GM12878 (cell line): ENCODE data around the gene TARBP1. TPM values are rescaled to one million over a fixed set of nuclear protein-coding genes. Genes with fewer than 3 reads are reported as not detected.
A peak's percentile ranks its signal among the peaks of the same experiment; 100 is the strongest.

ENCODE experiments used
- BCL3 ChIP-seq: IDR thresholded peaks from 2 replicates; pipeline ENCODE4 v1.6.1; 2011; ENCODE audit warnings: borderline replicate concordance, low read depth, mild to moderate bottlenecking, moderate library complexity, low read length; ENCODE audit not compliant: insufficient read depth, poor library complexity, severe bottlenecking
- KAT2A ChIP-seq: conservative IDR thresholded peaks from 2 replicates; pipeline ENCODE4 v1.6.1; 2011; ENCODE audit warnings: low read depth, low read length; ENCODE audit not compliant: control insufficient read depth
- MTA2 ChIP-seq: fragments of 450-650 bp; IDR thresholded peaks from 2 replicates; pipeline ENCODE4 v1.6.1; 2016; ENCODE audit warnings: low read depth, mild to moderate bottlenecking, moderate library complexity
- NR2C1 ChIP-seq: fragments of 450-650 bp; IDR thresholded peaks from 2 replicates; pipeline ENCODE4 v1.6.1; 2017; ENCODE audit warnings: antibody characterized with exemption, mild to moderate bottlenecking, moderate library complexity
- NR2F1 ChIP-seq: fragments of 450-650 bp; conservative IDR thresholded peaks from 2 replicates; pipeline ENCODE4 v1.6.1; 2017; ENCODE audit warnings: mild to moderate bottlenecking
- POLR2AphosphoS5 ChIP-seq: IDR thresholded peaks from 2 replicates; pipeline ENCODE4 v1.6.1; 2011; ENCODE audit warnings: mild to moderate bottlenecking, low read length, inconsistent platforms
- RAD51 ChIP-seq: fragments of 450-650 bp; IDR thresholded peaks from 2 replicates; pipeline ENCODE4 v1.6.1; 2016; ENCODE audit warnings: moderate library complexity, mild to moderate bottlenecking, inconsistent platforms
- SIX5 ChIP-seq: IDR thresholded peaks from 2 replicates; pipeline ENCODE4 v1.6.1; 2011; ENCODE audit warnings: mild to moderate bottlenecking, low read depth, low read length, moderate library complexity; ENCODE audit not compliant: severe bottlenecking
- SPI1 ChIP-seq: IDR thresholded peaks from 2 replicates; pipeline ENCODE4 v1.6.1; 2011; ENCODE audit warnings: low read depth, mild to moderate bottlenecking, low read length, moderate library complexity, borderline replicate concordance; ENCODE audit not compliant: insufficient read depth
- SRF ChIP-seq, 2 experiments: IDR thresholded peaks; 2 replicates each; pipeline ENCODE4 v1.6.1; 2011; ENCODE audit warnings: low read depth in 2 of 2, low read length in 2 of 2, mild to moderate bottlenecking in 1 of 2, moderate library complexity in 1 of 2
- TCF7 ChIP-seq: IDR thresholded peaks from 2 replicates; pipeline ENCODE4 v1.6.1; 2014; ENCODE audit warnings: antibody characterized with exemption, borderline replicate concordance
- ZBED1 ChIP-seq: IDR thresholded peaks from 2 replicates; pipeline ENCODE4 v1.6.1; 2016; ENCODE audit warnings: borderline replicate concordance
- ZNF24 ChIP-seq: fragments of 450-650 bp; IDR thresholded peaks from 2 replicates; pipeline ENCODE4 v1.6.1; 2017; ENCODE audit warnings: antibody characterized with exemption, mild to moderate bottlenecking
- ZNF592 ChIP-seq: fragments of 450-650 bp; IDR thresholded peaks from 2 replicates; pipeline ENCODE4 v1.6.1; 2017; ENCODE audit warnings: mild to moderate bottlenecking, moderate library complexity
- polyA plus RNA-seq, 11 experiments: library from polyadenylated mRNA; depleted of rRNA in 4 of 11; unstranded in 6 of 11; stranded (reverse) in 5 of 11; fragments of >200 nt; fragmentation: Nextera tagmentation in 4 of 11; fragmentation: Illumina TruSeq in 1 of 11; extraction: Ambion mirVana in 4 of 11; extraction: Trizol in 1 of 11; gene quantifications; 1 replicate in 1 of 11; 2 replicates in 10 of 11; pipeline versions ENCODE4 v1.2.1 to v1.2.3, GENCODE V29; 2011 to 2016; ENCODE audit warnings: inconsistent platforms in 2 of 11, missing spikeins in 2 of 11, low read depth in 1 of 11
- total RNA-seq, 4 experiments: library from RNA; depleted of rRNA in 3 of 4; stranded (reverse); fragments of >200 nt in 3 of 4; fragmentation: Illumina TruSeq in 1 of 4; extraction: Trizol in 1 of 4; gene quantifications; 2 replicates each; pipeline versions ENCODE4 v1.2.1 to v1.2.3, GENCODE V29; 2013 to 2021
- TF ChIP-seq, protein P1 (sequence below): fragments of 450-650 bp; IDR thresholded peaks from 2 replicates; pipeline ENCODE4 v1.6.1; 2016; ENCODE audit warnings: mild to moderate bottlenecking, moderate library complexity, borderline replicate concordance
- TF ChIP-seq, protein P2 (sequence below): IDR thresholded peaks from 2 replicates; pipeline ENCODE4 v1.6.1; 2012; ENCODE audit warnings: mild to moderate bottlenecking, low read depth, low read length

TARBP1 gene
- total and polyA plus RNA-seq, 10 of the 15 experiments (the other 5 are each of a cell fraction or from before 2014, with no cell fraction given), result 10.8 to 94.4 (median 35.3) TPM

GRCh38 chr1:234398849-234399381 is 80.1 kb downstream of the TARBP1 start (continued):
- 0 out of 2 replicates have a peak, but pooled peaks have one; percentile 6 for TF ChIP-seq TCF7
- TF ChIP-seq SRF (IDR thresholded peaks at IDR 0.05; ENCODE audit: low read depth in 2 of 2, low read length in 2 of 2), result no peak
- TF ChIP-seq, protein P1, sequence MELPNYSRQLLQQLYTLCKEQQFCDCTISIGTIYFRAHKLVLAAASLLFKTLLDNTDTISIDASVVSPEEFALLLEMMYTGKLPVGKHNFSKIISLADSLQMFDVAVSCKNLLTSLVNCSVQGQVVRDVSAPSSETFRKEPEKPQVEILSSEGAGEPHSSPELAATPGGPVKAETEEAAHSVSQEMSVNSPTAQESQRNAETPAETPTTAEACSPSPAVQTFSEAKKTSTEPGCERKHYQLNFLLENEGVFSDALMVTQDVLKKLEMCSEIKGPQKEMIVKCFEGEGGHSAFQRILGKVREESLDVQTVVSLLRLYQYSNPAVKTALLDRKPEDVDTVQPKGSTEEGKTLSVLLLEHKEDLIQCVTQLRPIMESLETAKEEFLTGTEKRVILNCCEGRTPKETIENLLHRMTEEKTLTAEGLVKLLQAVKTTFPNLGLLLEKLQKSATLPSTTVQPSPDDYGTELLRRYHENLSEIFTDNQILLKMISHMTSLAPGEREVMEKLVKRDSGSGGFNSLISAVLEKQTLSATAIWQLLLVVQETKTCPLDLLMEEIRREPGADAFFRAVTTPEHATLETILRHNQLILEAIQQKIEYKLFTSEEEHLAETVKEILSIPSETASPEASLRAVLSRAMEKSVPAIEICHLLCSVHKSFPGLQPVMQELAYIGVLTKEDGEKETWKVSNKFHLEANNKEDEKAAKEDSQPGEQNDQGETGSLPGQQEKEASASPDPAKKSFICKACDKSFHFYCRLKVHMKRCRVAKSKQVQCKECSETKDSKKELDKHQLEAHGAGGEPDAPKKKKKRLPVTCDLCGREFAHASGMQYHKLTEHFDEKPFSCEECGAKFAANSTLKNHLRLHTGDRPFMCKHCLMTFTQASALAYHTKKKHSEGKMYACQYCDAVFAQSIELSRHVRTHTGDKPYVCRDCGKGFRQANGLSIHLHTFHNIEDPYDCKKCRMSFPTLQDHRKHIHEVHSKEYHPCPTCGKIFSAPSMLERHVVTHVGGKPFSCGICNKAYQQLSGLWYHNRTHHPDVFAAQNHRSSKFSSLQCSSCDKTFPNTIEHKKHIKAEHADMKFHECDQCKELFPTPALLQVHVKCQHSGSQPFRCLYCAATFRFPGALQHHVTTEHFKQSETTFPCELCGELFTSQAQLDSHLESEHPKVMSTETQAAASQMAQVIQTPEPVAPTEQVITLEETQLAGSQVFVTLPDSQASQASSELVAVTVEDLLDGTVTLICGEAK, result no peak
- no peak for TF ChIP-seq RAD51
- TF ChIP-seq ZNF592, result no peak
- peak; percentile 56; the same call in 1 of the 2 replicates for TF ChIP-seq POLR2AphosphoS5
- TF ChIP-seq SIX5, result no peak
- TF ChIP-seq NR2F1, result no peak
- TF ChIP-seq ZBED1, result 0 out of 2 replicates have a peak, but pooled peaks have one; percentile 25
- peak; percentile 74 for TF ChIP-seq SPI1
- no peak for TF ChIP-seq NR2C1
- peak; percentile 89 for TF ChIP-seq MTA2
- no peak for TF ChIP-seq BCL3
- TF ChIP-seq, protein P2, sequence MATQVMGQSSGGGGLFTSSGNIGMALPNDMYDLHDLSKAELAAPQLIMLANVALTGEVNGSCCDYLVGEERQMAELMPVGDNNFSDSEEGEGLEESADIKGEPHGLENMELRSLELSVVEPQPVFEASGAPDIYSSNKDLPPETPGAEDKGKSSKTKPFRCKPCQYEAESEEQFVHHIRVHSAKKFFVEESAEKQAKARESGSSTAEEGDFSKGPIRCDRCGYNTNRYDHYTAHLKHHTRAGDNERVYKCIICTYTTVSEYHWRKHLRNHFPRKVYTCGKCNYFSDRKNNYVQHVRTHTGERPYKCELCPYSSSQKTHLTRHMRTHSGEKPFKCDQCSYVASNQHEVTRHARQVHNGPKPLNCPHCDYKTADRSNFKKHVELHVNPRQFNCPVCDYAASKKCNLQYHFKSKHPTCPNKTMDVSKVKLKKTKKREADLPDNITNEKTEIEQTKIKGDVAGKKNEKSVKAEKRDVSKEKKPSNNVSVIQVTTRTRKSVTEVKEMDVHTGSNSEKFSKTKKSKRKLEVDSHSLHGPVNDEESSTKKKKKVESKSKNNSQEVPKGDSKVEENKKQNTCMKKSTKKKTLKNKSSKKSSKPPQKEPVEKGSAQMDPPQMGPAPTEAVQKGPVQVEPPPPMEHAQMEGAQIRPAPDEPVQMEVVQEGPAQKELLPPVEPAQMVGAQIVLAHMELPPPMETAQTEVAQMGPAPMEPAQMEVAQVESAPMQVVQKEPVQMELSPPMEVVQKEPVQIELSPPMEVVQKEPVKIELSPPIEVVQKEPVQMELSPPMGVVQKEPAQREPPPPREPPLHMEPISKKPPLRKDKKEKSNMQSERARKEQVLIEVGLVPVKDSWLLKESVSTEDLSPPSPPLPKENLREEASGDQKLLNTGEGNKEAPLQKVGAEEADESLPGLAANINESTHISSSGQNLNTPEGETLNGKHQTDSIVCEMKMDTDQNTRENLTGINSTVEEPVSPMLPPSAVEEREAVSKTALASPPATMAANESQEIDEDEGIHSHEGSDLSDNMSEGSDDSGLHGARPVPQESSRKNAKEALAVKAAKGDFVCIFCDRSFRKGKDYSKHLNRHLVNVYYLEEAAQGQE, result no peak
- TF ChIP-seq ZNF24, result no peak
- no peak for TF ChIP-seq KAT2A
